Measurements from ENCODE around the gene GJB6. TPM values are rescaled to one million over a fixed set of nuclear protein-coding genes. Genes with fewer than 3 reads are reported as not detected.
A peak's percentile ranks its signal among the peaks of the same experiment; 100 is the strongest.

Gene GJB6
- total RNA-seq, 1 donor from 2014 or later, result not detected

DNA sequence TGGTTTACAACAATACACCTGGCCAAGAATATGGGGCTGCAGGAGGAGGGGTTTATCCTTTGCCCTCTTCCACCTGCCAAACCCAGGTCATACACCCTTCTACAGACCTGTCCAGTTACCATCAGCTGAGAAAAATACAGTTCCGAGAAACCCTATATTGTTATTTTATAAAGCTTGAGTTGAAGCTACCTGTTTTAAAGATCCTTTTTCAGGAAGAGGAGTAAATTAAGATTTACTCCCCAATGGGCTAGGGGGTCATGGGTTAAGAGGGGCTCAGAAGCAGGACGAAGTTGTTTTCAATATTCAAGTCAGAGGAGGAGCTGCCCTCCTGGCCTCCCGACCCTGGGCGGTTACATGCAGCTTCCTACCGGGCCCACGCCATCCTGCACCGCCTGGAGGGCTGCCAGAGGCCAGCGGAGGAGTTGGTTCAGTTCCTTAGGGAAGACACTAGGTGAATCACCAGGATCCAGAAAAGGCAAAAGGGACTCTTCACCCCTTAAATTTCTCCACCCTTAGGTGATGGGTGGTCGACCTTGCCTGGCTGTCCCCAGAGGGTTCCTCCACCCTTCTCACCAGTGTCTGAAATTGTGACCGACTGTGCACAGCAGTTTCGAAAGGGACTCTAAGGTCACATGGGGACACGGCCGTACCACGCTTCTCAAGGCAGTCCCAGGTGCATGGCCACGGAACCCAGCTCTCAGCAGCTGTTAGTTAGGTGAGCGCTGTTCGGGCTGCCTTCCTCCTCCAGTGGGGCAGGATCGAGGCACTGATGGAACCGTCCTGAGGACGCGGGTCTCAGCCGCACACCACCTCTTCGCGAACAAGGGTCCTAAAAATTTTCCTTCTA is 40.6 kb downstream of the GJB6 start:
- intact Hi-C loops (cut with DNase I), result loop anchor here (10.0 kb wide), 1 partner anchor 733 kb away; no protein-coding TSS in a partner anchor
- DNase-seq (ENCODE audit: missing footprints) (no peak), ATAC-seq (no peak)

DNA sequence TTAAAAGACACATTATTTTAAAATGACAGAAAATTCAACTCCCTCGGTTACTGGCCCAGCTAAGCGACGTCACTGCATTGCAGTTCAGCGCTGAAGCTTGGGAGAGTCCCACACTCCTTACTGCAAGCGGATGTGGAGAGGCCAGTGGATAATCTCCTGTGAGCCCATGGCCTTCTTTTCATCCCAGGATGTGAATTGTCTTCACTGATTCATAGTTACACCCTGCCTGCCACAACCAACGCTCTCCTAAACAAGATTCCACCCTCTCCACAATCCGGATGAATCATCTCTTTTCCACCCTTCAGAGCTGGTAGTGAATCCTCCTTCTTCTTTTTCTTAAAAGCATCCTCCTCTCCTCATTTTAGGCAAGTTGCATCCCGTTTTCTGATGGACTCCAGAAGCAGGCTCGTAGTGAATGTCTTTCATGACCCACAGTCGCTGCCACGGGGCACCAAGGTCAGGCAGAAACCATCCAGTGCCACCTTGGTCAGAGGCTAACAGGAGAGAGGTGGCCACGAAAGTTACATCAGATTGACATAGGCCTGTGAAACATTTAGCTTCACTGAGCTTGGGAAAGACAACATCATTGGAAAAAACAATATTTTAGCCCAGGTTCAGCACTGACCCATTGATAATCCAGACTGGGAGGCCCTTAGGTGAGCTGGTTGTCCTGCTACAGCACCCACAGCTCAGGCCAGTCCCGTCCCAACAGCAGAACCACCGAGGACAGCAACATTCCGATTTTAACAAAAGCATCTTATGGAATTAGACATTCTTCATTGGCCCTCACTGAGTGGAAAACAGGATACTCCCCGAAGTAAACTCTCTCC is 41.4 kb downstream of the GJB6 start:
- no peak for ATAC-seq
- intact Hi-C loops (cut with DNase I), result loop anchor here (10.0 kb wide), 1 partner anchor 734 kb away; no protein-coding TSS in a partner anchor
- DNase-seq (ENCODE audit: missing footprints), result no peak

DNA sequence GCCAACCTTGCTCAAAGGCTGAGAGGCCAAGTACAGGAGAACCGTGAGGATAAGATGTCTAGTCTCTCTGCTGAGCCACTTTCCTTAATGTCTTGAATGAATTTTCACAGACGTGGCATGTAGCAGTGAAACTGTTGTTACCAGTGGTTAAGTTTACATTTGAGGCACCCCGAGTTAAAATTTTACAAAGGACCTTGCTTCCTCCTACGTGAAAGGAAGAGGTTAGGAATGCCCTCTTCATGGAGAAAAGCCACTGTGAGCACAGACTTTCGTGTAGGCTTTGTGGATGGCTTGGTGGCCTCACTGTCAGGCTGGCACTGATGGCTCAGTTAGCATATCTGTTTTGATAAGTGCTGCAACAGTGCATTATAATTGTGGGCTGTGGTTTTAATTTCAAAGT is 42.0 kb downstream of the GJB6 start:
- no peak for ATAC-seq
- intact Hi-C loops (cut with DNase I), result loop anchor here (10.0 kb wide), 1 partner anchor 735 kb away; no protein-coding TSS in a partner anchor
- DNase-seq (ENCODE audit: missing footprints), result no peak

DNA sequence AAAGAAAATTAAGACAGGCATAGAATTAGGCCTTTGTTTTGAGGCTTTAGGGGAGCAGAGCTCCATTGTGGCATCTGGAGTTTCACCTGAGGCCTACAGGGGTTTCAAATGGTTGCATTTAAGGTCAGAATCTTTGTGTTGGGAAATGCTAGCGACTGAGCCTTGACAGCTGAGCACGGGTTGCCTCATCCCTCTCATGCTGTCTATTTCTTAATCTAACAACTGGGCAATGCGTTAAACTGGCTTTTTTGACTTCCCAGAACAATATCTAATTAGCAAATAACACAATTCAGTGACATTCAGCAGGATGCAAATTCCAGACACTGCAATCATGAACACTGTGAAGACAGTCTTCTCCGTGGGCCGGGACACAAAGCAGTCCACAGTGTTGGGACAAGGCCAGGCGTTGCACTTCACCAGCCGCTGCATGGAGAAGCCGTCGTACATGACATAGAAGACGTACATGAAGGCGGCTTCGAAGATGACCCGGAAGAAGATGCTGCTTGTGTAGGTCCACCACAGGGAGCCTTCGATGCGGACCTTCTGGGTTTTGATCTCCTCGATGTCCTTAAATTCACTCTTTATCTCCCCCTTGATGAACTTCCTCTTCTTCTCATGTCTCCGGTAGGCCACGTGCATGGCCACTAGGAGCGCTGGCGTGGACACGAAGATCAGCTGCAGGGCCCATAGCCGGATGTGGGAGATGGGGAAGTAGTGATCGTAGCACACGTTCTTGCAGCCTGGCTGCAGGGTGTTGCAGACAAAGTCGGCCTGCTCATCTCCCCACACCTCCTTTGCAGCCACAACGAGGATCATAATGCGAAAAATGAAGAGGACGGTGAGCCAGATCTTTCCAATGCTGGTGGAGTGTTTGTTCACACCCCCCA is 43.2 kb downstream of the GJB6 start:
- no peak for ATAC-seq
- intact Hi-C loops (cut with DNase I), result no loop called here
- DNase-seq (ENCODE audit: missing footprints), result no peak

DNA sequence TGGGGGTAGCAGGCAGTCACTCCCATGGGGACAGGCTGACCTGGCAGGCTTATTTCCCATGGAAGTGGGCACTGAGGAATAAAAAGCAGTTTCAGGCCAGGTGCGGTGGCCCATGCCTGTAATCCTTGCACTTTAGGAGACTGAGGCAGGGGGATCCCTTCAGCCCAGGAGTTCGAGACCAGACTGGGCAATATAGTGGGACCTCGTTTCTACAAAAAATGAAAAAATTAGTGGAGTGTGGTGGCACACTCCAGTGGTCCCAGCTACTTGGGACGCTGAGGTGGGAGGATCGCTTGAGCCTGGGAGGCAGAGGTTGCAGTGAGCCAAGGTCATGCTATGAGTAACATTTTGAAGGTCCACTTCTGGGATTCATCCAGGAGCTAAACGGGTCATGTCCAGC is 45.3 kb downstream of the GJB6 start:
- no peak for ATAC-seq
- intact Hi-C loops (cut with DNase I), result no loop called here
- no peak for DNase-seq (ENCODE audit: missing footprints)

DNA sequence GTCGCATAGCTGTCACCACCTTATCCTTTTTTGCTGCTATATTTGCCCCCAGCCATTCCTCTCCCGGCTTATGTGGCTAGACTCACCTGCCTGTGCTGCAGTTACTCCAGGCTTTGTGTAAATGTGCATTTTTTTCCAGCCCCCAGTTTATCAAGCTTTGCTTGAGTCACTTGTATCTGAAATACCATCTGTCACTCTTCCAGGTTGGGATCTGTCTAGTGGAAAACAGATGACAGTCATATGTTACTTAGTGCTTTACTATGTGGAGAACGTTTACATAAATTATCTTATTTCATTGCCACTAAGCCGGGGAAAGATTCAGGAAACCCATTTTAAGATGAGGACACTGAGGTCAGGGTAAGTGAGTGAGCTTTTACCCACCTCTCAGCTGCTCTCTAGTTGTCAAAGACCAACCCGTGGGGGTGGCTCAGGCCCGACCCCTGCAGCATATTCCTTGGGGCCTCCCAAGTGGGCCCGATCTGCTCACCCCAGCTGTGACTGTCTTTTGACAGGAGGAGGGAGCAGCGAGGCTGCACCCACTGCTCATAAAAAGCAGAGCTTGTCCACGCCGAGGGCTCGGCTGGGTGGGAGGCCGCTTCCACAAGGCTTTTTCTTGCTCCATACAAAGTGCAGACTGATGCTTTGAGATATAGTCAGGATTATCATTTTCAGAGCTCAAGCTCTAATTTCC is 46.6 kb downstream of the GJB6 start:
- ATAC-seq (no peak), DNase-seq (ENCODE audit: missing footprints) (no peak)
- intact Hi-C loops (cut with DNase I), result no loop called here

DNA sequence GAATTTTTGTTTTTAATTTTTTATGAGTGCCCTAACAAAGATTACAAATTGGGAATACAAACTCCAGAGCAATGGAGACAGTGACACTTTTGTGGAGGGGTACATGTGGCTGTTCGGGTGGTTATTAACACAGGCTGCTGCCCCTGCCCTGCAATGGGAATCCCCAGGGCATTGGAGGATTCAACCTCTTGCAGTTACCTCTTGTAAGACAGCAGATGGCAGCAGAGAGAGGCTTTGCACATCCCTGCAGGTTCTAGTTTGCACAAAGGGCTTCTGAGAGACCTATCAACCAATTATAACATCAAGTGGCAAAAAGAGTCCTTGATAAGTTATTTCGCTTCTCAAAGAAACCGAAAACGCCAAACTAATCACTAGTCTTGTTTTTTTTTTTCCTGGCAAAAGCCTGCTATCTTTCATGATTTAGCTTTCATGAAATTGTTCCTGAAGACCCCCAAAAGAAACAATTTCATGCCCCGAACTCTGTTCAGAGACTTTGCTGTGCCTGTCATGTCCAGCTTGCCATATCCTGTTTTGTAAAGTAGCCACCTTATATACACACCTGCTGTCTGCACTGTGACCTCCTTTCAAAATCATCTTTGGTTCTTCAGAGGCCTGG is 49.8 kb downstream of the GJB6 start:
- intact Hi-C loops (cut with DNase I), result loop anchor here (5.0 kb wide), 1 partner anchor 305 kb away; no protein-coding TSS in a partner anchor
- DNase-seq (ENCODE audit: missing footprints), result no peak
- ATAC-seq, result peak; percentile 77

DNA sequence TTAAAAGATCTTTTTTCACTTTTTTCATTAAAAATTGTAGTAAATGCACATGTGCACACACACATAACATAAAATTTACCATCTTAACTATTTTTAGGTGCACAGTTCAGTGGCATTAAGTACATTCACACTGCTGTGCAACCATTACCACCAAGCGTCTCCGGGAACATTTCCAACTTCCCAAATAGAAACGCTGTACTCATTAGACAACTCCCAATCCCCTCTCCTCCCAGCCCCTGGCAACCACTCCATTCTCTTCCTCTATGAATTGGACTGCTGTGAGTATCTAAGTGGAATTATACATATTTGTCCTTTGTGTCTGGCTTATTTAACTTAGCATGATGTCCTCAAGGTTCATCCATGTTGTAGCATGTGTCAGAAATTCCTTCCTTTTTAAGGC is 50.9 kb downstream of the GJB6 start:
- ATAC-seq, result no peak
- DNase-seq (ENCODE audit: missing footprints), result no peak
- intact Hi-C loops (cut with DNase I), result loop anchor here (5.0 kb wide), 1 partner anchor 306 kb away; no protein-coding TSS in a partner anchor

DNA sequence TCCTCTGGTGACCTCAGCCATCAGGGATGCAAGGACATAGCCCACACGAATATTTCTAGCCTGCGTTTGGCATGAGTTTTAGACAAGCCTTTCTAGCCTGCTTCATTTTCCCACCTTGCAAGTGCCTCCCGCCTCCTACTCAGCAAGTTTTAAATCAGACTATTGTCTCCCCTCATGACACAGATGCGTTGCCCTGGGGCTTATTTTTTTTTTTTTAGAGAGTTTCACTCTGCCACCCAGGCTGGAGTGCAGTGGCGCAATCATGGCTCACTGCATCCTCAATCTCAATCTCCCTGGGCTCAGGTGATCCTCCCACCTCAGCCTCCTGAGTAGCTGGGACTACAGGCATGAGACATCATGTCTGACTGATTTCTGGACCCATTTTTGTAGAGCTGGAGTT is 54.0 kb downstream of the GJB6 start:
- ATAC-seq, result no peak
- intact Hi-C loops (cut with DNase I), result no loop called here
- no peak for DNase-seq (ENCODE audit: missing footprints)

DNA sequence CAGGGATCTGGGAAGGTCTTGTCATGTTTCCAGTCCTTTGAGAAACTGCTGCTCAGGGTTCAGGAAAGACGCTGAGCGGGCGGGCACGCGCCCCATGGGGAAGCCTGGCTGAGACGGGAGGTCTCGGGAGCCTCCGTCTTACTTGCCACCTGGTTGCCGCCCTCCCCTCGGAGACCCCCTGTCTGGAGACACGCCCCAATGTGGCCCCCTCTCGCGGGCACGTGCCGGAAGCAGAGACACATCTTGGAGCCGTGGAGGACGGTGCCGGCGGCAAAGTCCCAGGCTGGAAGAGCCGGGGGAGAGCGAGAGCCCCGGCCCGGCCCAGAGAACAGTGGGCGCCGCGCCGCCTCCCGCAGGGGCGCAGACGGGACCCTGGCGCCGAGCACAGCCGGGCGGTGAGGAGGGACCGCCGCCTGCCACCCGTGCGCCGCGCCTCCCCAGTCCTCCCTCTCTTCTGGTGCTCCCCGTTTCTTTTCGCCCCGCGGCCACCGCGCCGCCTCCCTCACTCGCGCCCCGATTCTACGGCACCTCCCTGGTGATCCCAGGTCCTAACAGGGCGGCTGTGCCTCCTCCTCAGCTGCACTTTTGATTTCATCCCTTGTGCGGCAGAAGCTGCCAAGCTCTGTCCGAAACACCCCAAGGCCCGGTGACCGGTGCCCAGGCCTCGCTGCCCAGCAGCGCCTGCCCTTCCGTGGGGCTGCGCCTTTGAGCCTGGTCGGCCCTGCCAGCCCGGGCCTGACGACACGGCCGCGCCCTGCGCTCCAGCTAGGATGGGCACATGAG is 54.9 kb downstream of the GJB6 start:
- intact Hi-C loops (cut with DNase I), result no loop called here
- DNase-seq (ENCODE audit: missing footprints) (no peak), ATAC-seq (no peak)

DNA sequence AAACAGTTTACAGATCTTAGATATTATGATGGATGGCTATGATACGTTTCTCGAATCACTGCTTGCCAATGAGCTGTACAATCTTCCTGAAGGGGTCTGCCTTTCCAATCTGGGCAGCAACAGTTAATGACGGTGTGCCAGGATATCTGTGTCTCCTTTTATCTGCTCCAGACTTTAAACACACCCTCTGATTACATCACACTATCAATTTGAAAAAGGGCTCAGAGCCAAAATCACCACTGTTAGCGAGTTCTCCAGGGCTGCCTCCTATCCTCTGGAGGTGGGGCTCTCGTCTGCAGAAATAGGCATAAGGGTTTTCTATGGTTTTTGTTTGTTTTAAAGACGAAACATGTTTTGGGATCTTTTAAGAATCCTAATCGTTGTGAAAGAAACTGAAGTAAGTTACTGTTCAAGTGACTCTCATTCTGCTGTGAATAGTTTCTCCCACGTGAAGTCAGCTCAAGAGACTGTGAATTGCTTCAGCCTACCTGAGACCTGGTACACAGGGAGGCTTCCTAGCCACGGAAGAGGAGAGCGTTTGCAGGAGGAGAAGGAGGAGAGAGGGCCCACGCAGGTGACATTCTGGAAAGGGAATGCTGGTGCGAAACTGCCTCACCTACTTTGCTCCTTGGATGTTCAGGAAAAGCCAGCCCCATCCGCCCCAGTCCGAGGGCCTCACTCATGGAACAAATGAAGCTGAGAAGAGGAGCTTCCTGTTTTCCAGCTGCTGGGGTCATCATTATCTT is 56.0 kb downstream of the GJB6 start:
- intact Hi-C loops (cut with DNase I), result no loop called here
- ATAC-seq (no peak), DNase-seq (ENCODE audit: missing footprints) (no peak)

DNA sequence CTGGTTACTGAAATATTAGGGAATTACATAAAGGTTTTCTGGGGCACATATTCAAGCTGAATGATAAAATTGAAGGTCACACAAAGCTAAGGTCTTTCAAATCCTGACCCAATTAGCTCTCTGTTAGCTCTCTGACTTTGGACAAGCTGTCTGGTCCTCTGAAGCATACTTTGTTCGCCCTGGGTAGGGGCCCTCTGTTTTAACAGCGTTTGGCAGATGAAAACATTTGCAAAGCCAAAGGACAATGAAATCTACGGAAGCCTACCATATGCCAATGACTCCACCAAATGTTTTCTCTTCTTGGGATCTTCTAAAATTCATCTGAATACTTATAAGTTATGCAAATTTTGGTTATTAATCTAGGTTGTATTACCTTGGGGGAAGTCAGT is 56.7 kb downstream of the GJB6 start:
- ATAC-seq (no peak), DNase-seq (ENCODE audit: missing footprints) (no peak)
- intact Hi-C loops (cut with DNase I), result no loop called here

DNA sequence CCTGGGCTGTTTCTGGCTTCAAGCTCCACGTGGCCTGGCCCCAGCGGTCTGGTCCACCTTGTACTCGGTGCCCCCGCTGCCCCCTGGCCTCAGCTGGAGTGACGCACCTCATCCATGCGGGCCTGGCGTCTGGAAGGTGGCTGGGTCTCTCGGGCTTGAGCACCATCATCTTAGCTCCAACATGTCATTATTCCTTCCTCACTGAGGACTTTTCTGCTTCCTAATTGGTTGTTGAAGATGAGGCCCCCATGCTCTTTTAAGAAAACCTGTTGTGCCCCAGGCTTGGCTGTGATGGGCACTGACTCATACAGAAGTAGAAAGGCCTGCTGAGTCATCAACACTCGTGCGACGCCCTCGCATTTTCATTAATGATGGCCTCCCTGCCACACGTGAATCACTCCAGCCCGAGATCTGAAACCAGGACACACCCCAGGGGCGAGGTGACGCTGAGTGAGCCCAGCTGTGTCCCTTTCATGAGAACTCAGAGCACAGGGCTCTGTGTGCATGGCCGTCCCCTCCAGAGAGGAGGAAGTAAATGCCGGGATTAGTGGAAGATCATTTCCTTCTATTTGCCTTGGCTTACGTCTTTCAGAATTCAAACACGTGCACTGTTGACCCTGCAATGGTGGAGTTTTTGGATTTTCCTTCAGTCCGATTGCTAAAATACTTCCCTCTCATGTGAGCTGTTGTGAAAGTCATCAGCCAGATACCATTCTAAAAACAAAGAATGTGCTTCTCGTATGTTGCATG is 57.3 kb downstream of the GJB6 start:
- intact Hi-C loops (cut with DNase I), result no loop called here
- ATAC-seq, result peak; percentile 53
- peak; percentile 83 for DNase-seq (ENCODE audit: missing footprints)

DNA sequence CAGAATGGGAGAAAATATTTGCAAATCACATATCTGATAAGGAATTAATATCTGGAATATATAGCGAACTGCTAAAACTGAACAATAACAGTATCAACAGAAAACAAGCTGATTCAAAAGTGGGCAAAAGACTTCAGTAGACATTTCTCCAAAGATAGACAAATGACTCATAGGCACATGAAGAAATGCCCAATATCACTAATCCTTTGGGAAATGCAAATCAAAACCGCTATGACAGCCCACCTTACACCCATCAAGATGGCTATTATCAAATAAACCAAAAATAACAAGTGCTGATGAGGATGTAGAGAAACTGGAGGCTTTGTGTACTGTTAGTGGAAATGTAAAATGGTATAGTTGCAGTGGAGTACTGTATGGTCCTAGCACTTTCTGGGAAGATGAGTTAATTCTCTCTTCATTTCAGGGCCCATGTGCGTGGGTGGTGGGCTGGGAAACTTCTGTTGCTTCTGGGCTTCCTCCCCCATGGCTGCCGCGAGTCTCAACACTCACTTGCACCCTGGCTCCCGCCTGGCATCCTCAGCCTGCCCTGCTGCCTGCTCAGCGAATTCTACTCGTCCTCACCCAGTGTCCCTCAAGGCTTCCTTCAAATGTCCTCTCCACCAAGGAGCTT is 58.9 kb downstream of the GJB6 start:
- ATAC-seq (no peak), DNase-seq (ENCODE audit: missing footprints) (no peak)
- intact Hi-C loops (cut with DNase I), result no loop called here

Data from Right ventricle myocardium inferior (tissue), 1 donor.